Kidney (tissue), 14 donors: Measurements from ENCODE around the gene ANKRD23. TPM values are rescaled to one million over a fixed set of nuclear protein-coding genes. Genes with fewer than 3 reads are reported as not detected.

Experiments used
- DNase-seq, 5 donors: peaks; one replicate each; pipeline ENCODE4 v3.0.0-alpha.2; 2013 to 2020
- FAIRE-seq: peaks from 2 replicates; lab custom pipeline; 2012; peaks lifted over from hg19 to GRCh38; lab: Jason Lieb, UNC
- H3K27ac ChIP-seq, 2 donors: one replicate each; pipeline ENCODE4 v1.7.0; 2013; ENCODE audit warnings: low read depth in 2 of 2, low read length in 2 of 2, inconsistent platforms in 1 of 2
- H3K27me3 ChIP-seq: one replicate; pipeline ENCODE4 v1.7.1; 2013; ENCODE audit warnings: low read length, inconsistent platforms; ENCODE audit not compliant: control insufficient read depth, insufficient read depth
- H3K36me3 ChIP-seq, 3 donors: one replicate each; pipeline versions ENCODE4 v1.7.0 to v1.7.1; 2013; ENCODE audit warnings: low read length in 3 of 3, control low read depth in 1 of 3, inconsistent platforms in 1 of 3; ENCODE audit not compliant: insufficient read depth in 3 of 3, control insufficient read depth in 2 of 3
- H3K4me1 ChIP-seq, 3 donors: one replicate each; pipeline versions ENCODE4 v1.7.0 to v1.7.1; 2013; ENCODE audit warnings: low read length in 3 of 3, inconsistent platforms in 1 of 3, low read depth in 1 of 3; ENCODE audit not compliant: control insufficient read depth in 2 of 3, insufficient read depth in 2 of 3
- H3K4me3 ChIP-seq, 3 donors: one replicate each; pipeline versions ENCODE4 v1.7.0 to v1.8.1; 2013; ENCODE audit warnings: low read length in 3 of 3, control low read depth in 1 of 3, inconsistent platforms in 1 of 3
- H3K9ac ChIP-seq, 3 donors: one replicate each; pipeline versions ENCODE4 v1.7.0 to v1.7.1; 2013; ENCODE audit warnings: low read length in 3 of 3, control low read depth in 1 of 3, inconsistent platforms in 1 of 3
- H3K9me3 ChIP-seq, 3 donors: one replicate each; pipeline versions ENCODE4 v1.7.0 to v1.7.1; 2013; ENCODE audit warnings: low read length in 3 of 3, control low read depth in 1 of 3, inconsistent platforms in 1 of 3; ENCODE audit not compliant: control insufficient read depth in 2 of 3, insufficient read depth in 1 of 3
- CTCF ChIP-seq: IDR thresholded peaks from 3 replicates; pipeline ENCODE4 v1.5.1; 2012; ENCODE audit warnings: mild to moderate bottlenecking, moderate library complexity, borderline replicate concordance; ENCODE audit not compliant: insufficient read depth; ENCODE audit errors: extremely low read depth
- intact Hi-C: fragments of 100-400 bp; cut with DNase I; formaldehyde crosslinking; loops from one replicate; pipeline ENCODE4 v1.11.1; 2022
- polyA plus RNA-seq: library from polyadenylated mRNA; stranded (reverse); fragments of 350-450 nt; fragmentation: Illumina TruSeq; extraction: RNeasy Lipid Tissue Mini Kit (QIAGEN cat#74804); gene quantifications from one replicate; pipeline ENCODE4 v1.2.3, GENCODE V29; 2014; ENCODE audit warnings: low read depth, low replicate concordance; ENCODE audit not compliant: insufficient read depth
- total RNA-seq: library from RNA; stranded (reverse); fragmentation: NEBNext Ultra II Directional; extraction: Animal tissue kit (Norgen Biotek cat#: 25700); gene quantifications from one replicate; pipeline ENCODE4 v1.2.1, GENCODE V29; 2021
- donor health status: control.
- donor health status: control.
- donor health status: control.
- donor health status: control.
- donor health status: control.
- donor health status: DM: yes; HTN: yes; CAD: no.
- donor health status: Normal renal cell carcinoma (clear cell type).

ANKRD23 gene
- total and polyA plus RNA-seq, 2 donors from 2014 or later: 1.6 to 4.0 TPM

GRCh38 chr2:96821113-96821675, 22.6 kb downstream of the ANKRD23 start:
- DNase-seq: peak in 1 of 5 donors; percentile 4
- intact Hi-C loops: no loop called here
- no peak for FAIRE-seq
- Histone ChIP-seq H3K4me1 (peaks cover 0 to 40% (median 29%) of the 10 kb centered on the region in 3 donors), H3K27me3 (no peaks in the 10 kb centered on the region), H3K36me3 (peaks cover 0 to 6% (median 3%) of the 10 kb centered on the region in 3 donors), H3K9me3 (no peaks in the 10 kb centered on the region), H3K27ac (no peak overlapping the region), H3K4me3 (peak overlapping the region in 1 of 3 donors; percentile 25), H3K9ac (no peak overlapping the region)
- TF ChIP-seq CTCF: no peak

- FAIRE-seq: no peak
- H3K9ac ChIP-seq: no peak overlapping the region
These were observed 23.8 kb downstream of the ANKRD23 start for GRCh38 chr2:96819876-96820511.

DNA sequence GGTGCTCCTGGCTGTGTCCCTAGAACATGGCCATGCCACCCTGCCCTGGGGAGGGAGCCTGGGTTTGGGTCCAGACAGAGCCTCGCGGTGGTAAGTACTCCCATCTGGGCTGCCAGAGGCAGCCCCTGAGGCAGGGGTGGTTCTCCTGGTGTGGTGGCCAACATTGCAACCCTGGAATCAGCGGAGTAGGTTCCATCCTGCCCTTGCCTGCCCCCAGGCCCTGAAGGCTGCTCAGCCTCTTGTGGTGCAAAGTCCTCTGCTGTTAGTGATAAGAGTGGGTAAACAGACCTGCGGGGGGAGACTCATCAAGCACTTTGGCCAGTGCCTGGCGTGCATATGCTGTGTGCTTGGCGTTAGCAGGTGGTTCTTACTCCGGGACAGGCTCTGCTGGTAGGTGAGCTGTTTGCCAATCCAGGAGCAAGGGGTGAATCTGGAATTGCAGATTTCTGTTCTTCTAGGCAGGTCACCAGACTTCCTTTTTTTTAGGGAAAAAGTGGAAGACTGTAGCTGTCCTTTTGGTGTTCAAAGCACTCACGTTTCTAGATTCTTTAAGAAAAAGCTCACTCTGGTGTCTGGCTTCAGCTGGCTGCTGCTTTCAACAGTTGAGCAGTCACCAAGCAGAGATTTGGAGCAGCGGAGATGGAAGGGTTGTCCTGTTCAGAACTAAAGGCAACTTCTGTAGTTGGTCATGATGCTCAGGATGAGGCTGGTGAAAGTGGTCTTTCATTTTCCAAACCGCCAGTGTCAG, 24.5 kb downstream of the ANKRD23 start:
- FAIRE-seq: no peak
- intact Hi-C loops: no loop called here

More at GRCh38 chr2:96819876-96820511, 23.8 kb downstream of the ANKRD23 start:
- Histone ChIP-seq H3K27me3 (no peaks in the 10 kb centered on the region), H3K27ac (no peak overlapping the region), H3K4me1 (peaks cover 0 to 44% (median 29%) of the 10 kb centered on the region in 3 donors), H3K9me3 (no peaks in the 10 kb centered on the region), H3K4me3 (no peak overlapping the region), H3K36me3 (peaks cover 0 to 1% (median 0%) of the 10 kb centered on the region in 3 donors)
- peak in 1 of 5 donors; percentile 37 for DNase-seq
- TF ChIP-seq CTCF: no peak
- intact Hi-C loops: no loop called here

More for the DNA sequence above, 24.5 kb downstream of the ANKRD23 start:
- Histone ChIP-seq H3K27ac (no peak overlapping the region), H3K9ac (no peak overlapping the region), H3K4me3 (peak overlapping the region in 1 of 3 donors; percentile 3), H3K4me1 (peaks cover 0 to 44% (median 29%) of the 10 kb centered on the region in 3 donors), H3K9me3 (no peaks in the 10 kb centered on the region), H3K36me3 (no peaks in the 10 kb centered on the region), H3K27me3 (no peaks in the 10 kb centered on the region)
- DNase-seq: peak in 2 of 5 donors; percentile 1 to 49
- no peak for TF ChIP-seq CTCF
